ENCODE results near the gene COX4I2.

The COX4I2 gene

DNA sequence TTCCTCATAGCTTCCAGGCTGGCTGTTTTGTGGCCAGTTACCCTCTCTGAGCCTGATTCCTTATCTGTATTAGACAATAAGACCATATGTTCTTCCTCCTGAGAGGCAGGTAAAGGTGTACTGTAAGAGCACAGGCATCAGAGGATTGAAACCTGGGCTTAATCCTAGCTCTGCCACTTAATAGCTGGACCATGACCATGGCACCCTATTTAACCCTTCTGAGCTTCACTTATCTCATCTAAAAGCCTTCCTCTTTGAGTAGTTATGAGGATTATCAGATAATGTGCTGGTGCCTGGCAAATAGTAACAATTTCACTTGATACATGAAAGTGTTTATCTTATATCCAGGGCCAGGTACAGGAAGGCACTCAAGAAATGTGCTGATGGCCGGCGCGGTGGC is 50.1 kb downstream of the COX4I2 start:
- H3K4me1 Mint-ChIP-seq: peaks cover 67% of the 10 kb centered on the region

DNA sequence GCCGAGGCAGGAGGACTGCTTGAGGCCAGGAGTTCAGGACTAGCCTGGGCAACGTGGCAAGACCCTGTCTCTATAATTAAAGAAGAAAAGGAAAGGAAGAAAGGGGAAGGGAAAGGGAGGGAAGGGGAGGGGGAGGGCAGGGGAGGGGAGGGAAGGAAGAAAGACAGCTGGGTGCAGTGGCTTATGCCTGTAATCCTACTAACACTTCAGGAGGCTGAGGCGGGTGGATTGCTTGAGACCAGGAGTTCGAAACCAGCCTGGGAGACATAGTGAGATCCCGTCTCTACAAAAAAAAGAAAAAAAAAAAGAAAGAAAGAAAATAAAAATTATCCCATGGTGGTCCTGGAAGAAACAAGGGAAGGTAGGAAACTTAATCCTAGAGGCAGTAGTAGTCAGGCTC is 51.4 kb downstream of the COX4I2 start:
- Mint-ChIP-seq H3K4me3 (no peak overlapping the region), H3K4me1 (peaks cover 59% of the 10 kb centered on the region), H3K27me3 (no peaks in the 10 kb centered on the region), H3K9me3 (no peaks in the 10 kb centered on the region), H3K27ac (peak overlapping the region; percentile 51), H3K36me3 (peaks cover 23% of the 10 kb centered on the region)

More for the DNA sequence above, 50.1 kb downstream of the COX4I2 start:
- H3K27me3 Mint-ChIP-seq: no peaks in the 10 kb centered on the region
- no peak overlapping the region for H3K27ac Mint-ChIP-seq
- no peak overlapping the region for H3K4me3 Mint-ChIP-seq
- H3K36me3 Mint-ChIP-seq: peaks cover 30% of the 10 kb centered on the region
- H3K9me3 Mint-ChIP-seq: no peaks in the 10 kb centered on the region

DNA sequence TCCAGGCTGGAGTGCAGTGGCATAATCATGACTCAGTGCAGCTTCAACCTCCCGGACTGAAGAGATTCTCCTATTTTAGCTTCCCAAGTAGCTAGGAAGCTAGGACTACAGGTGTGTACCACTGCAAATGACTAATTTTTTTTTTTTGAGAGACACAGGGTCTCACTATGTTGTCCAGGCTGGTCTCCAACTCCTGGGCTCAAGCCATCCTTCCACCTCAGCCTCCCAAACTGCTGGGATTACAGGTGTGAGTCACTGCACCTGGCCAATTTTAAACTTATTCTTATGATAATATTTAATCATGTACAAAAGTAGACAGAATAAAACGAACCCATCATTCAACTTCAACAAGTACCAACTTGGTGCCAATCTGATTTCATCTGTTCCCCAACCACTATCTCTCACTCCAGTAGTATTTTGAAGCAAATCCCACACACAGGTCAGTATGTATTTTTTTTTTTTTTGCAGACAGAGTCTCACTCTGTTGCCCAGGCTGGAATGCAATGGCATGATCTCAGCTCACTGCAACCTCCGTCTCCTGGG is 52.5 kb downstream of the COX4I2 start:
- H3K4me1 Mint-ChIP-seq: peaks cover 59% of the 10 kb centered on the region
- H3K4me3 Mint-ChIP-seq: no peak overlapping the region
- no peak overlapping the region for H3K27ac Mint-ChIP-seq
- no peaks in the 10 kb centered on the region for H3K9me3 Mint-ChIP-seq
- no peaks in the 10 kb centered on the region for H3K27me3 Mint-ChIP-seq
- H3K36me3 Mint-ChIP-seq: peaks cover 21% of the 10 kb centered on the region

DNA sequence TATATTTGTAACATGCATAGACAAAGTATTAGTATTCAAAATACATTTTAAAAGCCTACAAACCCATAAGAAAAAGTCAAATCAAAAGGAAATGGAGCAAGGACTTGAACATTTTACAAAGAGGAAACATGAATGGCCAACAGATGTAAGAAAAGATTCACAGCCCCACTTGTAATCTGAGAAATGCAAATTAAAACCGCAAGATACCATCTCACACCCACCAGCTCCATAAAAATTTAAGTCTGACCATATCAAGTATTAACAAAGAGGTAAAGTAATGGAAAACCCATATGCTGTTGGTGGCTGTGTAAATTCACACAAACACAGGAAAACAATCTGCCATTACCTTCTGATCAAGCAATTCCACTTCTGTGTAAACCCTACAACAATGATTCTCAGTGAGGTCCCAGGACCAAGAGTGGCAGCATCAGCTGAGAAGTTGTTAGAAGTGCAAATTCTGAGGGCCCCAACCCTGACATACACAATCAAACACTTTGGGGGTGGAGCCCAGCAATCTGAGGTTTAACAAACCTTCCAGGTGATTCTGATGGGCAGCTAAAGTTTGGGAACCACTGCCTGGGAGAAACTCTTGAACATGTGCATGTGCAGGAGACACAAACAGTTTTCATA is 54.0 kb downstream of the COX4I2 start:
- Mint-ChIP-seq H3K27me3 (no peaks in the 10 kb centered on the region), H3K4me1 (peaks cover 52% of the 10 kb centered on the region), H3K36me3 (peaks cover 19% of the 10 kb centered on the region), H3K9me3 (no peaks in the 10 kb centered on the region), H3K4me3 (peak overlapping the region; percentile 2), H3K27ac (peak overlapping the region; percentile 41)

DNA sequence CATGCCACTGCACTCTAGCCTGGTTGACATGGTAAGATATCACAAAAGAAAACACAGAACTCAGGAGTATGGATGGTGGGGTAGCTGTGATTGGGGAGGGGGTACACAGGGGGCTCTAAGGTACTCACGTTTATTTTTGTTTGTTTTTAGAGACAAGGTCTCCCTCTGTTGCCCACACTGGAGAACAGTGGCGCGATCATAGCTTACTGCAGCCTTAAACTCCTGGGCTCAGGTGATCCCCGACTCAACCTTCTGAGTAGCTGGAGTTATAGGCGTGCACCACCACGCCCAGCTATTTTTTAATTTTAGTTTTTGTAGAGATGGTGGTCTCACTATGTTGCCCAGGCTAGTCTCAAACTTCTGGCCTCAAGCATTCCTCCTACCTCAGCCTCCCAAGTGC is 55.7 kb downstream of the COX4I2 start:
- Mint-ChIP-seq H3K9me3 (no peaks in the 10 kb centered on the region), H3K27ac (no peak overlapping the region), H3K36me3 (peaks cover 15% of the 10 kb centered on the region), H3K4me1 (peaks cover 52% of the 10 kb centered on the region), H3K27me3 (no peaks in the 10 kb centered on the region), H3K4me3 (no peak overlapping the region)

DNA sequence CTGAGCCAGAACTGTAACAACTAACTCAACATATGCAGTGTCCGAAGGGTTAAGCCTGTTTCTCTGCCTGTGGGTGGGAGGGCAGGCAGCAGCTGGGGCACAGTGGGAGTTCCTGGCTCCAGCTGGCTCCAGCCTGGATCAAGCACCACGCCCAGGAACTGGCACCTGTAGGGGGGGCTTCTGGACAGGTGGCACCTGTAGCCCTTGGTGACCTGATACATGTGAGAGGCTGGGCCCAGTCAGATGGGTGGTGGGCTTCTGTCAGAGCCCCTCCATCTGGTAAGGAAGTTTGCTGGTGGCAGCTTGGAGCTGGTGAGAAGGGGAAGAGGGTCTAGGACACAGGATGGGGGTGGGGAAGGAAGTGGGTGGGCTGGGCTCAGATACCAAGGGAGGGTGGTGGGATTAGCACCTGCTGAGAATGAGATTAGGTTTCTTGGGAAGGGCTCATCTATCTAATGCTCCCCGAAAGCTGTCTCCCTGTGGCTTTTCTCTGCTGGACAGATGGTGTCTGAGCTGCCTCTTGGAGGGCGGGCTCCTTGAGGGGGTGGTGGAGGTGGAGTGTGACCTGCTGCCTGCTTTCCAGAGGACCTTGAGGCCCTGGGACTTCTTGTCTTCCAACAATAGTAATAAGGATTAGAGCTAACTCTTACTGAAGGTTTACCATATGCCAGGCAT is 56.4 kb downstream of the COX4I2 start:
- no peaks in the 10 kb centered on the region for H3K27me3 Mint-ChIP-seq
- peak overlapping the region; percentile 57 for H3K27ac Mint-ChIP-seq
- H3K4me1 Mint-ChIP-seq: peaks cover 53% of the 10 kb centered on the region
- H3K4me3 Mint-ChIP-seq: no peak overlapping the region
- no peaks in the 10 kb centered on the region for H3K9me3 Mint-ChIP-seq
- H3K36me3 Mint-ChIP-seq: peaks cover 14% of the 10 kb centered on the region
